Parathyroid adenoma (tissue), 2 donors: Measurements from ENCODE around the gene ERH.

Experiments
- H2AFZ ChIP-seq: fragments of 300-600 bp; sonication (generic); one replicate; pipeline ENCODE4 v1.7.0; 2017; ENCODE audit warnings: antibody characterized with exemption, mild to moderate bottlenecking
- H3K27ac ChIP-seq: fragments of 300-600 bp; sonication (generic); one replicate; pipeline ENCODE4 v1.7.0; 2017
- H3K27me3 ChIP-seq: fragments of 300-600 bp; sonication (generic); one replicate; pipeline ENCODE4 v1.7.0; 2017; ENCODE audit warnings: low read length; ENCODE audit not compliant: control insufficient read depth, insufficient read depth
- H3K36me3 ChIP-seq: fragments of 300-600 bp; sonication (generic); one replicate; pipeline ENCODE4 v1.7.0; 2017; ENCODE audit warnings: low read length; ENCODE audit not compliant: control insufficient read depth, insufficient read depth
- H3K4me1 ChIP-seq: fragments of 300-600 bp; sonication (generic); one replicate; pipeline ENCODE4 v1.7.0; 2017; ENCODE audit warnings: control low read depth
- H3K4me2 ChIP-seq: fragments of 300-600 bp; sonication (generic); one replicate; pipeline ENCODE4 v1.7.0; 2017; ENCODE audit warnings: low read length
- H3K4me3 ChIP-seq: fragments of 300-600 bp; sonication (generic); one replicate; pipeline ENCODE4 v1.7.0; 2017; ENCODE audit warnings: low read depth, low read length
- H3K79me2 ChIP-seq: fragments of 300-600 bp; sonication (generic); one replicate; pipeline ENCODE4 v1.7.0; 2017; ENCODE audit warnings: control low read depth
- H3K9ac ChIP-seq: fragments of 300-600 bp; sonication (generic); one replicate; pipeline ENCODE4 v1.7.0; 2017; ENCODE audit warnings: mild to moderate bottlenecking
- H3K9me3 ChIP-seq: fragments of 300-600 bp; sonication (generic); one replicate; pipeline ENCODE4 v1.7.0; 2017; ENCODE audit warnings: low read length; ENCODE audit not compliant: control insufficient read depth
- CTCF ChIP-seq: fragments of 300-600 bp; sonication (generic); IDR thresholded peaks from one replicate; pipeline ENCODE4 v1.7.0; 2017; ENCODE audit warnings: antibody characterized with exemption, mild to moderate bottlenecking
- donor health status: primary hyperparathyroidism.

Gene ERH

GRCh38 chr14:69356903-69357543, 41.1 kb downstream of the ERH start:
- Histone ChIP-seq H3K27me3 (no peaks in the 10 kb centered on the region), H3K9me3 (no peaks in the 10 kb centered on the region), H3K4me2 (no peak overlapping the region), H3K4me3 (no peak overlapping the region), H2AFZ (no peak overlapping the region), H3K27ac (no peak overlapping the region), H3K79me2 (no peaks in the 10 kb centered on the region), H3K9ac (no peak overlapping the region), H3K36me3 (no peaks in the 10 kb centered on the region), H3K4me1 (no peaks in the 10 kb centered on the region)
- TF ChIP-seq CTCF = no peak

GRCh38 chr14:69355607-69356281, 42.4 kb downstream of the ERH start:
- no peak for TF ChIP-seq CTCF
- H3K4me2 ChIP-seq = no peak overlapping the region
- no peaks in the 10 kb centered on the region for H3K36me3 ChIP-seq
- H3K4me3 ChIP-seq = no peak overlapping the region
- no peak overlapping the region for H3K27ac ChIP-seq
- H3K9ac ChIP-seq = no peak overlapping the region
- H3K27me3 ChIP-seq = no peaks in the 10 kb centered on the region
- H3K79me2 ChIP-seq = no peaks in the 10 kb centered on the region
- no peaks in the 10 kb centered on the region for H3K9me3 ChIP-seq
- H2AFZ ChIP-seq = no peak overlapping the region
- H3K4me1 ChIP-seq = no peaks in the 10 kb centered on the region

DNA sequence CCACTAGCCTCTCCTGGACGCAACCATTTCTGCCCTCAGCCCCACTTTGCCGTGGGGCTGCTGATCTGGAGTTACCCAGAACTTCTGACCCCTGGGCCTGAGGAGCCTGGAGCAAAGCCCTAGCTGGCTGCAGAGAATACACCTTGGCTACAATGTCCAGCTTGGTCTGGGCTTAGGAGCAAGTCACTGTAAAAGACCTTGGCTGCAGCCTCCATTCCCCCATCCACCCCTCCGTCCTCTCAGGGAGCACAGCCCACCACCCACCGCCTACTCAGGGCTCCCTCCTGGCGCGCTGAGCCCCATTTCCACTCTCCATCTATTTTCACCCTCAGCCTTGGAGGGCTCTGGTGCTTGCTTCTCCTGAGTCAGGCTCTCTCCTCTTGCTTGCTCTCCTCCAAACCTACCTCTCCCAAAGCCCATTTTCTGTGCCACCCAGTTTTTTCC, 42.9 kb downstream of the ERH start:
- Histone ChIP-seq H3K4me3 (no peak overlapping the region), H3K9ac (no peak overlapping the region), H2AFZ (no peak overlapping the region), H3K27me3 (no peaks in the 10 kb centered on the region), H3K4me1 (no peaks in the 10 kb centered on the region), H3K27ac (no peak overlapping the region), H3K79me2 (no peaks in the 10 kb centered on the region), H3K9me3 (no peaks in the 10 kb centered on the region), H3K36me3 (no peaks in the 10 kb centered on the region), H3K4me2 (no peak overlapping the region)
- TF ChIP-seq CTCF = no peak

DNA sequence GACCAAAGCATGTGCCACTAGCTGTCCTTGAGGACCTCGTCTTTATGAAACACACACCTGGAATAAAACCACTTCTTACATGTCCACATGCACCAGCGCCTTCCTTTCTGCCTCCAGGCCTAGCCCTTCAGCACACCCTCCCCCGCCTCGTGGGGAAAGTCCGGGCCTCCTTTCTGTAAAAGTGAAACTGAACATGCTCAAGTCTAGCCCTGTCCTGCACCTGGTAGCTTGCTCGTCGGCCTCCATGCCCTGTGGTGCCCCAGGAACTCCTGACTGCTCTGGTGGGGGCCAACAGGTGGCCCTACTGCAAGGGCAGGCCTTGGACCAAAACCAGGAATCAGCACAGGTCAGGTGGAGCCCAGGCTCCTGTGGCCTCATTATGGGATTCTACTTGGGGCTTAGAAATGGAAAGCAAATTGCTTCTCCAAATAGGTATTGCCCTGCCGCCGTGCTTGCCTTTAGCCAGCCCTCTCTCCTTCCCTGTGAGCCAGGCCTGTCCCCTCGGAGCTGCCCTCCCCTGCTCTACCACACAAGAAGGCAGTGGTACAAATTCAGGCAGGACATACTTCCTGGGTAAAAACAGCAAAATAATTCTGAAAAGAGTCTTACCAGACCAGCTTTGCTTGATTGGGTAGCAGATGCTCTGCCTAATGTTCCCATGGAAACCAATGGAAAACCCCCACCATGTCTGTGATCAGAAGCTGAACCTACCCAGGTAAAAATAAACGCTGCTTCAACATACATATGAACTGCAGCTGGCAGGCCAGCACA, 43.5 kb downstream of the ERH start:
- Histone ChIP-seq H3K4me3 (no peak overlapping the region), H3K27me3 (no peaks in the 10 kb centered on the region), H3K79me2 (no peaks in the 10 kb centered on the region), H3K27ac (no peak overlapping the region), H3K4me1 (no peaks in the 10 kb centered on the region), H2AFZ (no peak overlapping the region), H3K9ac (no peak overlapping the region), H3K4me2 (no peak overlapping the region), H3K9me3 (no peaks in the 10 kb centered on the region), H3K36me3 (no peaks in the 10 kb centered on the region)
- no peak for TF ChIP-seq CTCF
